ENCODE measurements around the gene SASH1. TPM values are rescaled to one million over a fixed set of nuclear protein-coding genes. Genes with fewer than 3 reads are reported as not detected.
"Not testable (repeated sequence)": the region's sequence is repeated elsewhere in the genome, so short reads cannot be mapped to it uniquely, and the experiment has no call there.

Gene SASH1
- polyA plus RNA-seq, 1 donor from 2014 or later, result 7.0 TPM

DNA sequence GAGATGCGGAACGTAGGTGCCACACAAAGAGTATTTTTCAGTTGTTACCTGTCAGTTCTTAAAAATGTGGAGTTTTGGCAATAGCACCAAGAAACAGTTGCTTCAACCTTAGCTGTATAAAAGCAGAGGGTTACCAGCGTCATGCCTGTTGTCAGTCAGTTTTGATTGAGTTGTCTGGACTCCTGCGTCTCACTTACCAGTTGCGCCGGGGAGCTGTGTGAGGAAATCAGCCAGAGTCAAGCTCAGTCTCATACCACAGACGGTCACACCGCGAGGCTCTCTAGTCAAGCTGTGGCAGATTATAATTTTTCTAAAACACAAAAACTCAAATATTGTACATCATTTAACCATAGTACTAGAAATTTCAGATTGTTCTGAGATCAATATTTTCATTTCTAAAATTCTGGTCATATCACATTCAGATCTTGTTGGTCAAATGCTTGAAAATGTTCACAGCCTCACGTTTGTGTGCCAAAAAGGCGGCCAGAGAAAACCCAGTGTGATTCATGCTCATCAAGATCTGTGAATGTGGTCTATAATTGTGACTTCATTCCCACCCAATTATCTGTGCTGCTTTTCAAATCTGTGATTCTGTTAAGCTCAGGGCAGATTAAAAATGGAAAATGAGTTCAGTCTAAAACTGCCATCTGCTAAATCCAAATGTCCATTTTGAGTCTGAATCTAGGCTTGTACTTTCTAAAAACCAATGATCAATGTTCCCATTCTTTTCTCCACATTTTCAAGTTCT is 37.5 kb downstream of the SASH1 start:
- H3K4me3 ChIP-seq (ENCODE audit: low read length), result no peak overlapping the region
- H3K79me2 ChIP-seq (replicated peaks; ENCODE audit: insufficient read depth, low read length), result no peaks in the 10 kb centered on the region

GRCh38 chr6:148382051-148382450 is 39.4 kb downstream of the SASH1 start:
- H3K9me3 ChIP-seq (ENCODE audit: low read length); H3K79me2 ChIP-seq (replicated peaks; ENCODE audit: insufficient read depth, low read length); H3K4me2 ChIP-seq (ENCODE audit: low read length); H3K36me3 ChIP-seq (ENCODE audit: insufficient read depth, low read length); H3K27ac ChIP-seq (ENCODE audit: low read length); H3K9ac ChIP-seq (ENCODE audit: low read length); H3K9me2 ChIP-seq (ENCODE audit: insufficient read depth, low read length); H2AFZ ChIP-seq (ENCODE audit: low read depth, low read length); H3K27me3 ChIP-seq (ENCODE audit: insufficient read depth, low read depth, low read length); H3K4me3 ChIP-seq (ENCODE audit: low read length); H3F3A ChIP-seq (ENCODE audit: insufficient read depth, low read length, poor library complexity, severe bottlenecking); H4K20me1 ChIP-seq (ENCODE audit: insufficient read depth): not testable (repeated sequence)

More for the DNA sequence above, 37.5 kb downstream of the SASH1 start:
- Histone ChIP-seq H4K20me1 (ENCODE audit: insufficient read depth) (no peaks in the 10 kb centered on the region), H3K4me2 (ENCODE audit: low read length) (no peak overlapping the region), H3K9me3 (ENCODE audit: low read length) (no peaks in the 10 kb centered on the region), H3K27me3 (ENCODE audit: insufficient read depth, low read depth, low read length) (no peaks in the 10 kb centered on the region), H3K9ac (ENCODE audit: low read length) (no peak overlapping the region), H3F3A (ENCODE audit: insufficient read depth, low read length, poor library complexity, severe bottlenecking) (no peaks in the 10 kb centered on the region), H3K27ac (ENCODE audit: low read length) (no peak overlapping the region), H2AFZ (ENCODE audit: low read depth, low read length) (no peak overlapping the region), H3K36me3 (ENCODE audit: insufficient read depth, low read length) (no peaks in the 10 kb centered on the region), H3K9me2 (ENCODE audit: insufficient read depth, low read length) (no peaks in the 10 kb centered on the region)
- TF ChIP-seq MXI1 (conservative IDR thresholded peaks at IDR 0.05; ENCODE audit: poor library complexity, severe bottlenecking) (no peak), SMC3 (conservative IDR thresholded peaks at IDR 0.05; ENCODE audit: poor library complexity) (no peak), TAF1 (IDR thresholded peaks at IDR 0.05; ENCODE audit: low read depth) (no peak), POLR2AphosphoS5 (IDR thresholded peaks at IDR 0.05) (no peak), RAD21 (conservative IDR thresholded peaks at IDR 0.05) (no peak), REST (IDR thresholded peaks at IDR 0.05; ENCODE audit: borderline replicate concordance) (no peak)
- TF ChIP-seq, protein P1, sequence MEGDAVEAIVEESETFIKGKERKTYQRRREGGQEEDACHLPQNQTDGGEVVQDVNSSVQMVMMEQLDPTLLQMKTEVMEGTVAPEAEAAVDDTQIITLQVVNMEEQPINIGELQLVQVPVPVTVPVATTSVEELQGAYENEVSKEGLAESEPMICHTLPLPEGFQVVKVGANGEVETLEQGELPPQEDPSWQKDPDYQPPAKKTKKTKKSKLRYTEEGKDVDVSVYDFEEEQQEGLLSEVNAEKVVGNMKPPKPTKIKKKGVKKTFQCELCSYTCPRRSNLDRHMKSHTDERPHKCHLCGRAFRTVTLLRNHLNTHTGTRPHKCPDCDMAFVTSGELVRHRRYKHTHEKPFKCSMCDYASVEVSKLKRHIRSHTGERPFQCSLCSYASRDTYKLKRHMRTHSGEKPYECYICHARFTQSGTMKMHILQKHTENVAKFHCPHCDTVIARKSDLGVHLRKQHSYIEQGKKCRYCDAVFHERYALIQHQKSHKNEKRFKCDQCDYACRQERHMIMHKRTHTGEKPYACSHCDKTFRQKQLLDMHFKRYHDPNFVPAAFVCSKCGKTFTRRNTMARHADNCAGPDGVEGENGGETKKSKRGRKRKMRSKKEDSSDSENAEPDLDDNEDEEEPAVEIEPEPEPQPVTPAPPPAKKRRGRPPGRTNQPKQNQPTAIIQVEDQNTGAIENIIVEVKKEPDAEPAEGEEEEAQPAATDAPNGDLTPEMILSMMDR (IDR thresholded peaks at IDR 0.05; ENCODE audit: poor library complexity, severe bottlenecking), result no peak

DNA sequence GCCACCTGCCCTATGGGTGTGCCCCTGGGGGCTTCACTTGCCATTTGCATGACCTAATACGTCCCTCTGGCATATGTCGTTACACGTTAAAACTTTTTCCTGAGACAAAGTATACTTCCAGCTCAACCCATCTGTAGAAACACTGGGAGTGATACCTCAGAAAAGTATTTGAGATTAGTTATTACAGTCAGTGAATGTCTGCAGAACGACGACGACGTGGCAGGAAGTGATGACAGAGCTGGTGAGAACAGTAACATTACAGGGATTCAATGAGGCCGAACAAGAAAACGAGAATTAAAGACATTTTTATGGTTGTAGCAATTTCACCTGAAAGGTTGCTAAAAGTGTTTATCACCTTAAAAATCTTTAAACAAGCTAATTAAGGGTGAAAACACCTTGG is 40.2 kb downstream of the SASH1 start:
- H3K79me2 ChIP-seq (replicated peaks; ENCODE audit: insufficient read depth, low read length), result no peaks in the 10 kb centered on the region
- no peaks in the 10 kb centered on the region for H3K27me3 ChIP-seq (ENCODE audit: insufficient read depth, low read depth, low read length)
- H3F3A ChIP-seq (ENCODE audit: insufficient read depth, low read length, poor library complexity, severe bottlenecking), result no peaks in the 10 kb centered on the region
- H3K9me3 ChIP-seq (ENCODE audit: low read length), result no peaks in the 10 kb centered on the region
- TF ChIP-seq MXI1 (conservative IDR thresholded peaks at IDR 0.05; ENCODE audit: poor library complexity, severe bottlenecking) (no peak), RAD21 (conservative IDR thresholded peaks at IDR 0.05) (no peak), SMC3 (conservative IDR thresholded peaks at IDR 0.05; ENCODE audit: poor library complexity) (no peak), REST (IDR thresholded peaks at IDR 0.05; ENCODE audit: borderline replicate concordance) (no peak), POLR2AphosphoS5 (IDR thresholded peaks at IDR 0.05) (no peak), EP300 (conservative IDR thresholded peaks at IDR 0.05; ENCODE audit: poor library complexity, severe bottlenecking) (no peak), TAF1 (IDR thresholded peaks at IDR 0.05; ENCODE audit: low read depth) (no peak), EZH2 (IDR thresholded peaks at IDR 0.05; ENCODE audit: borderline replicate concordance, insufficient read depth, low read length, poor library complexity, severe bottlenecking) (no peak)
- TF ChIP-seq, protein P1 (IDR thresholded peaks at IDR 0.05; ENCODE audit: poor library complexity, severe bottlenecking), result no peak
- no peaks in the 10 kb centered on the region for H3K9me2 ChIP-seq (ENCODE audit: insufficient read depth, low read length)
- no peak overlapping the region for H3K4me3 ChIP-seq (ENCODE audit: low read length)
- no peak overlapping the region for H2AFZ ChIP-seq (ENCODE audit: low read depth, low read length)
- H3K27ac ChIP-seq (ENCODE audit: low read length), result no peak overlapping the region
- H3K36me3 ChIP-seq (ENCODE audit: insufficient read depth, low read length), result no peaks in the 10 kb centered on the region
- H3K9ac ChIP-seq (ENCODE audit: low read length), result no peak overlapping the region
- H3K4me2 ChIP-seq (ENCODE audit: low read length), result no peak overlapping the region
- no peaks in the 10 kb centered on the region for H4K20me1 ChIP-seq (ENCODE audit: insufficient read depth)

All from neural cell (in vitro differentiated cells).